ENCODE results near the gene DMTF1.

DMTF1 gene

DNA sequence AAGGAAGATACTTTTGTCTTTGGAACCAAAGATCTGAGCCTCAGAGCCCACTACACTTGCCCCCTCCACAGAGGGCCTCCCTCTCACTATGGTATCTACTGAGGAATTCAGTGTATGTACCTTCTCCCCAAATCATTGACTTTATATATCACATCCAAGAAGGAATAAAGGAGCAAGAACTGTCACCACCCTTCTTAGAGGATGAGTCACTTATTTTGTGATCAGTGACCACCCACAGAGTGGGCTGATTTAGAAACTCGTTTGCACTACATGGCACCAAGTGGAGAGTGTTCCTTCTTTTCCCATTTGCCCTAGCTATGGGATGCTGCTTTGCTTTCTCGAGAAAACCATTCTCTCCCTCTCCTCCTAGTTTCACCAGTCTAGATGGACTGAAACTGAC lies 61.6 kb downstream of the DMTF1 start:
- TF ChIP-seq, protein P1, sequence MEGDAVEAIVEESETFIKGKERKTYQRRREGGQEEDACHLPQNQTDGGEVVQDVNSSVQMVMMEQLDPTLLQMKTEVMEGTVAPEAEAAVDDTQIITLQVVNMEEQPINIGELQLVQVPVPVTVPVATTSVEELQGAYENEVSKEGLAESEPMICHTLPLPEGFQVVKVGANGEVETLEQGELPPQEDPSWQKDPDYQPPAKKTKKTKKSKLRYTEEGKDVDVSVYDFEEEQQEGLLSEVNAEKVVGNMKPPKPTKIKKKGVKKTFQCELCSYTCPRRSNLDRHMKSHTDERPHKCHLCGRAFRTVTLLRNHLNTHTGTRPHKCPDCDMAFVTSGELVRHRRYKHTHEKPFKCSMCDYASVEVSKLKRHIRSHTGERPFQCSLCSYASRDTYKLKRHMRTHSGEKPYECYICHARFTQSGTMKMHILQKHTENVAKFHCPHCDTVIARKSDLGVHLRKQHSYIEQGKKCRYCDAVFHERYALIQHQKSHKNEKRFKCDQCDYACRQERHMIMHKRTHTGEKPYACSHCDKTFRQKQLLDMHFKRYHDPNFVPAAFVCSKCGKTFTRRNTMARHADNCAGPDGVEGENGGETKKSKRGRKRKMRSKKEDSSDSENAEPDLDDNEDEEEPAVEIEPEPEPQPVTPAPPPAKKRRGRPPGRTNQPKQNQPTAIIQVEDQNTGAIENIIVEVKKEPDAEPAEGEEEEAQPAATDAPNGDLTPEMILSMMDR (IDR thresholded peaks at IDR 0.05), result no peak

- TF ChIP-seq, protein P1 (IDR thresholded peaks at IDR 0.05), result no peak
Measured at GRCh38 chr7:87215046-87215445, 62.8 kb downstream of the DMTF1 start.

- TF ChIP-seq, protein P1 (IDR thresholded peaks at IDR 0.05), result no peak
Measured at GRCh38 chr7:87216701-87217508, 64.7 kb downstream of the DMTF1 start.

DNA sequence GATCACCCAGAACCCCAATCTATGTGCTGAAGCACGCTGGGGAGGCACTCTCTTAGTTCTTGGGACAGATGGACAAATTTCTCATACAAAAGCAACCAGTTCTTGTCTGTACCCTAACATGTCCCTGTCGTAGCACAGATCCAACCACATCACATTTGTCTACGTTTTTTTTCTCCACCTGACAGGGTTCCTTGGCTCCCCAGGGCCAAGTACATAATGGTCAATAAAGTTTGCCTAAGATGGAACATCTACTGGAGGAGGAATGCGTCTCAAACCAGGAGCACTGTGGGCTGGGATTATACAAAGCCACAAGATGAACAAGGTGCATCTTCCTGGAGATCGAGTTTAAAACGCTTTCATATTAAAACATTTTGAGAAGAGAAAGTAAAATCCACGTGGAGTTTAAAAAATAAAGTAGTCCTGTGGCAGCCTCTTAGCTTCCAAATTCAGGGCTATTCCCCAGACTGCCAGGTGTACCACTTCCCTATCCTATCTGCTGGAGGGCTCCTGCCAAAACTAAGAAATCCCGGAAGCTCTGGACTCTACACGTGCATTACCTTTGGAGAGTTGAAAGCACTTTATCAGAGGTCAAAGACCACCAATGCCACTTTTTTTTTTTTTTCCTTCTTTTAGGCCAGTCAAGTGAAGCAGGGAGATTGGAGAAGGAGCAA lies 65.9 kb downstream of the DMTF1 start:
- TF ChIP-seq, protein P1 (IDR thresholded peaks at IDR 0.05), result no peak

DNA sequence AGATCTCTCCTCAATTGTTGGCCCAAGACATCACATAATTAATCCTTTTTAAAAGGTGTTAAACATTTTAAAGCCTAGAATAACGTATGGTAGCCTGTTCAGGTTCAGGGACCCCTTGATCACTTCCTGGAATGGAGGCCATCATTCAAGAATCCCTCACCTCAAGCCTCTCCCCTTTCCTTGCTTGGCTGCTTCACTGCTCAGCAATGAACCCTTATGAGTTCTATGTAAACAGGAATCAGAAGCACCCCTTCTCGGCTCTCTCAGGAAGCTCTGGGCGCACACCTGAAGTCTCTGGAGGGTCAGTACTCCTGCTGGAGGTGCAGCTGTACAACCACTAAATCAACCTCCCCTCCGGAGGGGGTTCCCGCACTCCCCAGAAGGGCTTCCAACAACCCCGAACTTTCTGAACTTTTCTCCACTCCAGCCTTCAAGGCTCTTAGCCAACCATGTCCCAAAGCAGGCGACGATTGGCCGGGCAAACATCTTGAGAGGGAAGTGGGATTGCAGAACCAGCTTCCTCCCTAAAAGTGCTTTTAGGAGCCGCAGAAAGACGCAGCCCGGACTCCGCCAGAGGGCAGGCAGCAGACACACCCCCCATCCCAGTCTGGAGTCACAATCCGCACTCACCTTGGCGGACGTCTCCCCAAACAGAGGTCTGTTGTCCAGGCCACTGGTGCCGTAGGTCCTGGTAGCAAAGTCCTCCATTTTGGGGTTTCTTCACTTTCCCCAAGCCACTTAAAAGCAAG lies 66.7 kb downstream of the DMTF1 start:
- TF ChIP-seq, protein P1 (IDR thresholded peaks at IDR 0.05), result no peak

DNA sequence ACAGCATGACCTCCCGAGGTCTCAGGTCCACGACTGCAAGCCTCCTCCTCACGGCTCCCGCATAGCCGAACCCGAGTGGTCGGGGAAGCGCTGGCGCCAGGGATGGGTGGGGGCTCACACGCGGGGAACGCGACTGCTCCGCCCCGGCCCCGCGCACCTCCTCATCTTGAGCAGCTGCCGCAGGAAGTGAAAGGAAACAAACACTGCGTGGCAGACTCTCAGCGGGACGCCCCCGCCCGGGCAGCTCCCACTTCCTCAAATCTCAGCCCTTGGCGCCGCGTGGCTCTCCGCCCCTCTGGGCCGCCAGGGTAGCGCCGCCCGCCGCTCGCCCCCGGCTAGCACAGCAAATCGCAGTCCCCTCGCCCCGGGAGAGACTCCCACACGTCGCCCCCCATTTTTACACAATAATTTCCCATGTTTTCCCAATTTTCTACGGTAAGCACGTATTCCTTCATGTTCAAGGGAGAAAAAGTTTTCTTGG lies 67.3 kb downstream of the DMTF1 start, which contains the start of gene TMEM243:
TMEM243 (minus strand) TSS at position 188 of the 481 bp plus-strand sequence. CDS start 229 bp downstream, outside the sequence.
- TF ChIP-seq, protein P1 (IDR thresholded peaks at IDR 0.05), result no peak

- TF ChIP-seq, protein P1 (IDR thresholded peaks at IDR 0.05), result no peak
Measured at GRCh38 chr7:87220026-87220733, 67.9 kb downstream of the DMTF1 start.
